IPS-NIHi7 (cell line): ENCODE data around the gene PRRC2B.
"Not testable (repeated sequence)": the region's sequence is repeated elsewhere in the genome, so short reads cannot be mapped to it uniquely, and the experiment has no call there.

ENCODE experiments used
- DNase-seq: peaks from one replicate; pipeline ENCODE4 v3.0.0; 2012; ENCODE audit warnings: mixed read lengths; ENCODE audit errors: extremely low spot score

Gene PRRC2B

GRCh38 chr9:131434673-131435072 is 40.8 kb downstream of the PRRC2B start:
- DNase-seq: no peak

DNA sequence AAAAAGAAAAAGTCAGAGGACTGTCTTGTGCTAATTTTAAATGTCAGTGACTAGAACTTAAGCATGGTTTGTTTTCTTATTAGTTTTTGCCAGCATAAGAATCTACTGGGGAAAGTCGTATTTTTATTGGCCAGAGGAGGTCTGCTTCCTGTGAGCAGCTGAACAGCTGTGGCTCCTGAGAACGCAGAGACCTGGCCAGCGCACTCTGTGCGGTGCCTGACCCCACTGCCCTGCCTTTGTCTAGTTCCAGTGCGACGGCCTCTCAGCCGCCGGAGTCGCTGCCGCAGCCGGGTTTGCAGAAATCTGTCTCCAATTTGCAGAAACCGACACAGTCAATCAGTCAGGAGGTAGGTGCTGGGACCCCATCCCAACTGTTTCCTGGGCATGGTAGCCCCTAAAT is 42.5 kb downstream of the PRRC2B start:
- no peak for DNase-seq

DNA sequence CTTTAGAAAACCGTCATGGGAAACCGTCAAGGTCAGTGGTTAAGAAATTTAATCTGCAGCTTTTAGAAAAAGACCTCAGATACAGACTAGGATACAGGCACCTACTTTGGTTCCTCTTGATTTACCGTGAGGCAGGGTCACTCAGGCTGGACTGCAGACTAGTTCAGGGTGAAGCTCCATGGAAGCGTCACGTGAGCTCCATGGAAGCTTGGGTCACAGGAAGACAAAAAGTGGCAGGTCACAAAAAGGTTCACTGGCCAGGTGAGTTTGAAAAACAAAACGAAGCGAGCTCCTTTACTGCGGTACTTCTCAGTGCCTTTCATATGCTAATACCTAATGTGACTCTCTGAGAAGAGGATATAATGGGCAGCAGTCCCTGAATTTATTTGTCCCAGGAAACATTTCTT is 43.0 kb downstream of the PRRC2B start:
- DNase-seq: peak; percentile 47

DNA sequence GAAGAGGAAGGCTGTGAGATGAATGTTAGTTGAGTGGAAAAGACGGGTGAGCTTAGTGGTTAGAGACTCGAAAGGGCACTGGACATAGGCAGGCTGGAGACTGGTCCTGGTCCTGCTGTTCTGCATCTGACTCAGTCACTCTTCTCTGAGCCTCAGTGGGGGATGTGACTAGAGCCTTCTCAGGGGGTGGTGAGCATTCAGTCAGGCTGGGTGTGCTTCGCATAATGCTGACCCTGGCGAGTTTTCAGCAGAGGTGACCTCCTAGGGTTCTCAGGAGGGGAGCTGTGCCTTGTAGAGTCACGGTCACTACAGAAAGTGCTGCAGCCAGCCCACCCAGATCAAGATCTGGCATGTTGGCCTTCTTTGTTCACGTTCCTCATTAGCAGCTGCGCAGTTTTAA is 44.3 kb downstream of the PRRC2B start:
- no peak for DNase-seq

- DNase-seq: no peak
Observed at GRCh38 chr9:131439224-131439623, 45.3 kb downstream of the PRRC2B start.

DNA sequence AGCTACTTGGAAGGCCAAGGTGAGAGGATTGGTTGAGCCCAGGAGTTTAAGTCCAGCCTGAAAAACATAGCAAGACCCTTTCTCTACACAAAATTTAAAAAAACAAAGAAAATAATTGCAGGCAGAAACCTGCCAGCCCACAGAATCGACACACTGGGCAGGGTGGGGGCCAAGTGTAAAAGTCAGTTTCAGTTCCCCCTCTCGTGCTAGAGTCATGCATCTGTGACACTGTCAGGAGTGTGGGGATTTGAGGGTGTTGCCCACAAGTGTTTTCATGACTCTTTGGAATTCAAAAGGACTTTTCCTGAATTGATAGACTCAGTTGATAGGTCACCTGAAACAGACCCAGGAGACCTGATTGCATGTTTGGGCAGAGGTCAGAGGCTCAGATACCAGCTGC is 47.6 kb downstream of the PRRC2B start:
- no peak for DNase-seq

GRCh38 chr9:131442351-131442750 is 48.5 kb downstream of the PRRC2B start:
- DNase-seq: no peak

- no peak for DNase-seq
Observed at GRCh38 chr9:131443648-131444047, 49.8 kb downstream of the PRRC2B start.

DNA sequence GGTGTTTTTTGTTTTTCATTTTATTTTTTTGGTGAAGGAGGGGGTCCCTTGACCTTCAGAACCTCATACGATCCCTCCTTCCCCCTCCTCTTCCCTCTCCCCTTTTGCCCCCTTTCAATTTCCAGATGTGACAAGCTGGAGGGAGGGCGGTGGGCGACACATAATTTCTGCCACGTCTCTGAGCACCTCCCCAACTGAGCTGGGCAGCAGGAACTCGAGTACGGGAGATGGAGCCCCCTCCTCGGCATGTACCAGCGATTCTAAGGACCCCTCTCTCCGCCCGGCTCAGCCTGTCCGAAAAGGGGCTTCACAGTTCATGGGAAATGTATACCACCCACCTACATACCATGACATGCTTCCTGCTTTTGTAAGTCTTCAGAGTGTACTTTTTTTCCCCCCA is 52.4 kb downstream of the PRRC2B start:
- no peak for DNase-seq

- DNase-seq: no peak
Observed at GRCh38 chr9:131447148-131447547, 53.3 kb downstream of the PRRC2B start.

GRCh38 chr9:131447600-131447999 is 53.7 kb downstream of the PRRC2B start:
- no peak for DNase-seq

DNA sequence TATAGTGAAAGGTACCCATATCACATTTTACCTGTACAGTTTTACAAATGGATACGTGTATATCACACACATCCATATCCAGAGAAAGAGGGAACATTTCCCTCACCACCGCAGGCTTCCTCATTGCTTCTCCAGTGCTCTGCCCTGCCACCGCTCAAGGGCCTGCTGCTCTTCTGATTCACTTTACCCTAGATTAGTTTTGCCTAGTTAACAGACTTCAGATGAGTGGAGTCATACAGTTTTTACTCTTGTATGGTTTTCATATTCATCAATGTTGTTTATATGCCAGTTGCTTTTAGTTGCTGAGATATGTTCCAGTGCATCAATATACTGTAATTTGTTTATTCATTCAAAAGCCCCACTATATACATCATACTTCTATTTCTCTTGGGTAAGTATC is 54.9 kb downstream of the PRRC2B start:
- DNase-seq: no peak

GRCh38 chr9:131449276-131449675 is 55.4 kb downstream of the PRRC2B start:
- no peak for DNase-seq

DNA sequence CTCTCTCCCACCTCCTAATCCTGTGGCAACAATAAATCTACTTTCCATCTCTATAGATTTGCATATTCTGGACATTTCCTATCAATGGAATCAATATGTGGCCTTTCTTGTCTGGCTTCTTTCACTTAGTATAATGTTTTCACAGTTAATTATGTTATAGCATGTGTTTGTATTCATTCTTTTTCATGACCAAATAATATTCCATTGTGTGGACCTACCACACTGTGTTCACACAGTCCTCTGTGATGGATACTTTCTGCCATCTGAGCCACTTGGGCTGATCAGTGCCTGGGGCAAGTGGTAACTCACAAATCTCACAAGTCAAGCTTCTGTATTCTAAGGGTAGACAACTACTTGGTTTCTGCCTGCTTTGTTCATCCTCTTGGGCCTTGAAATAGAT is 60.1 kb downstream of the PRRC2B start:
- no peak for DNase-seq

DNA sequence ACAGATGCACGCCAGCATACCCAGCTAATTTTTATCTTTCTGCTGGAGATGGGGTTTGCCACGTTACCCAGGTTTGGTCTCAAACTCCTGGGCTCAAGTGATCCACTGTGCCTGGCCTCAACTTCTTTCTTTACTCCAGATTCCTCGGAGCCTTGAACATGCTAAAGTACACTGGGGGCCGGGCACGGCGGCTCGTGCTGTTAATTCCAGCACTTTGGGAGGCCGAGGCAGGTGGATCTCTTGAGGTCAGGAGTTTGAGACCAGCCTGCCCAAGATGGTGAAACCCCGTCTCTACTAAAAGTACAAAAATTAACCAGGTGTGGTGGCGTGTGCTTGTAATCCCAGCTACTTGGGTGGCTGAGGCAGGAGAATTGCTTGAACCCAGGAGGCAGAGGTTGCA is 61.8 kb downstream of the PRRC2B start:
- DNase-seq: not testable (repeated sequence)

DNA sequence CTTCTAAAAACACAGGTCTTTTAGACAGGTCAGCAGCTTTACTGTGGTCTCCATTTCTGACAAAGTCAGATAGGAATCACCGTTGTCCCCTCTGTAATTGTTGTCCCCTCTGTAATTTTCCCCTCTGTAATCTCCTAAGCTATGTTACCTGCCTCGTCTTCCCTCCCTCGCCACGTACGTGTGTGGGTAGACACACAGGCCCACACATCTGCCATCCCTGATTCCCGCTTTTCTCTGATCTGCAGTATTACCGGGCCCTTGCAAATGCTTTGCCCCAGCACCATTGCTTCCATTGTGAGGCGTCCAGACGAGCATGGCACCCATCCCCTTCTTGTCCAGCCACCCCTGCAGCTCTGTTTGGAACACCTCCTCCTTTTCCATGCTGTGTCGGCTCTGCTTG is 63.9 kb downstream of the PRRC2B start:
- no peak for DNase-seq

DNA sequence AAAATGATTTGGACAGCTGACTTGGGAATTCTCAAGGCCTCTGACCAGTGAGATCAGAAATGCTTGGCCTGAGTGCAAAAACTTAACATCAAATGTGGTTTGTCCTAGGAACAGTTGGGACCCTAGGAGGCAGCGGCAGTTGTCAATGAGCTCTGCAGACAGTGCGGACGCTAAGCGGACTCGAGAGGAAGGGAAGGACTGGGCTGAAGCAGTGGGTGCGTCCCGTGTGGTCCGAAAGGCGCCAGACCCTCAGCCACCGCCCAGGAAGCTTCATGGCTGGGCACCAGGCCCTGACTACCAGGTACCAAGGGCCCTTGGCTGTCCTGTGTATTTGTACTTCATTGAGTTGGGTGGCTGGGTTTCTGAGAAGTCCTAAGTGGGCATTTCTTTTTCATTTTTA is 65.2 kb downstream of the PRRC2B start:
- DNase-seq: no peak

- DNase-seq: no peak
Observed at GRCh38 chr9:131461166-131461565, 67.3 kb downstream of the PRRC2B start.

DNA sequence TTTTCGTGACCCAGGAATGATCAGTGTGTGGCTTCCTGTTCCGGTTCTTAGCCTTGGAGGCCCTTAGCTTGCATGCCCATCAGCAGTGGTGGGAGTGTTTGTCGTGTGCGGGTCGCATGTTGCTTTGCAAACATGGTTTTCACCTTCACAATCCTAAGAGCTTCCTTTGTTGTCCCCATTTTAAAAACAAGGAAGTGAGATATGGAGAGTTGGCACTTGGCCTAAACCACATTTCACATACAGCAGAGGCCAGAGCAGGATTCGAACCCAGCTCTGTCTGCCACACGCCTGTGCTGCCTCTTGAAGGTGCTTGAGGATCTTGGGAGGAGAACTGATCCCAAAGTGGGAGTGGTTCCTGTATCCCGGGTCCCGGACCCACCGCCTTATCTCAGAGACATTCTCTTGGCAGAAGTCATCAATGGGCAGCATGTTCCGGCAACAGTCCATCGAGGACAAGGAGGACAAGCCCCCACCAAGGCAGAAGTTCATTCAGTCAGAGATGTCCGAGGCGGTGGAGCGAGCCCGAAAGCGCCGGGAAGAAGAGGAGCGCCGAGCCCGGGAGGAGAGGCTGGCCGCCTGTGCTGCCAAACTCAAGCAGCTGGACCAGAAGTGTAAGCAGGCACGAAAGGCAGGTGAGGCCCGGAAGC is 70.6 kb downstream of the PRRC2B start:
- DNase-seq: no peak

- DNase-seq: no peak
Observed at GRCh38 chr9:131465401-131465800, 71.5 kb downstream of the PRRC2B start.

DNA sequence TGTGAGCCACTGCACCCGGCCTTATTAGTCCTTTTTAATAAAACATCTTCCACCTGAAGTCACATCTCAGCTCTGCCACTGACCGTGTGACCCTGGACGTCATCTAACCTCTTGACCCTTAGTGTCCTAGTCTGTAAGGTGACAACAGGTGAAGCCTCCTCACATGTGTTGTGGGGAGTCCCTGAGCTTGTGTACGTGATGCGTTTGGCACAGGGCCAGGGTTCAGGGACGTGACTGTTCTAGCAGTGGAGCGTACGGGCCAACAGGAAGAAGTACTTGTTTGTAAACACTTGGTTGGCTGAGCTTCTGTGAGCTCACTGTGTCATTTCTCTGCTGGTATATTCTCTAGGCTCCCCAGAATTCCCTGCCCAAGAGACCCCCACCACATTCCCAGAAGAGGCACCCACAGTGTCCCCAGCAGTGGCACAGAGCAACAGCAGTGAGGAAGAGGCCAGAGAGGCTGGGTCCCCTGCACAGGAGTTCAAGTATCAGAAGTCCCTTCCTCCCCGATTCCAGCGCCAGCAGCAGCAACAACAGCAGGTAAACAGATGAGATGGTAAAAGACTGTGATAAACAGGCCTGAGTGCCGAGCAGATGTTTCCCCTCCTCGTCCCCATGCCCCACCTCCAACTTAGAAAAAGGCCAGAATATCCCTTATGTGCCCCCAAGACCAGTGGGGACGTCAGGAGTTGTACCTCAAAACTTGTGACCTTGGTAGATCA is 73.5 kb downstream of the PRRC2B start:
- no peak for DNase-seq

DNA sequence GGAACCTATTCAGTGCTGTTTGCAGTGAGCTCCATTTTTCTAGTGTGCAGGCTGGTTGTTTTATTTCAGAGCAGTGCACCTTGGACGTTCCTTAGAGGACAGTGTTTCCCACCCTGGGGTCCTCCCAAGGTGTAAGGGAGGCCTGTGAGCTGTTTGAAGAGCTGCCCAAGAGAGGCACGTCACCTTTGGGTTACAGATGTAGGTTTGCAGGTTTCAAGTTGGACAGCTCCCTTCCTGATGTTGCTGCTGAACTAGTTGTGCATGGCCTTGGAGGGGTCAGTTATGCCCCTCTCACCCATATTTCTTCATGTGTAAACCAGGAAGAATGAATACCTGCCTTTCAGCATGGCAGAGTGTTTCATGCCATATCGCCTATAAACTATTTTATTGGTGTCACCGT is 74.1 kb downstream of the PRRC2B start:
- DNase-seq: no peak

DNA sequence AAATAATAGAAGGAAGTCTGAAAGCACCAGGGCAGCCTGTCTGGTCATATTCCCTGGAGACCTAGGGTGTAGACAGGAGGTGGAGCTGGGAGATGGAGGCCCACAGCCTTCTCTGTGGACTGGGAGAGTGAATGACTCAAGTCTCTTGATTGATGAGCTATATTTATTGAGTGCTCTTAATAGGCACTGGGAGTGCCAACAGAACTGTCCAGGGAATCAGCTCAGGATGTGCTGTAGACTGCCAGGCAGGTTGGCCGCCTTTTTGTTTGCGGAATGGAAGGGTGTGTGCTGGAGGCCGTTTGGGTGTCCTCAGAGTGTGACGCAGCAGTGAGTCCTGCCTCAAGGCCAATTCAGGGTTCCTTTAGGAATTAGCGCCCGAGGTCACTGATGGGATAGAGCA is 75.5 kb downstream of the PRRC2B start:
- DNase-seq: no peak

DNA sequence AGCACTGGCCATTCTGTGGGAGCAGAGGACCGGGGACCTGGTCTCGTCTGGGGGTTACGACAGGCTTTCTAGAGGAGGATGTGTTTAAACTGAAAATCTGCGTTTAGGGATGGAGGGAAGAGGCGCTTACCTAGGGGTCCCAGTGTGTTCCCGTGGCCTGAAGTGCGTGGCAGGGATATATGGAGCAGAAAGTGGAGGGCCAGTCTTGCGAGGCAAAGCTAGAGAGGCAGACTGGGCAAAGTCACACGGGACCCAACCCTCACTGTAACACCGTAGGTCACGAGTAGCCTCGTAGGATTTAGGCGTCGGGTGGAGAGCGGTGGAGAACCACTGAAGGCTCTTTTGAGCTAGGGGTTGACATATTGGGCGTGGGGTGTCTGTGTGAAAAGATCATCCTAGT is 76.1 kb downstream of the PRRC2B start:
- no peak for DNase-seq
